Right lobe of liver (tissue), 6 donors: ENCODE data around the gene TNIP2. TPM values are rescaled to one million over a fixed set of nuclear protein-coding genes. Genes with fewer than 3 reads are reported as not detected.

Experiments
- ATAC-seq, 4 donors: fragments of 200-7000 bp; cut with Tn5 transposase; one replicate each; pipeline ENCODE4 v1.9.1; 2020; ENCODE audit warnings: mild to moderate bottlenecking in 4 of 4, moderate library complexity in 4 of 4
- DNase-seq, 3 donors: peaks; one replicate each; pipeline ENCODE4 v3.0.0-alpha.2; 2020
- H3K27ac ChIP-seq, 3 donors: fragments of 200-600 bp; one replicate each; pipeline ENCODE4 v1.8.0; 2022
- H3K27me3 ChIP-seq, 2 donors: fragments of 200-600 bp; one replicate each; pipeline ENCODE4 v1.8.0; 2022
- H3K36me3 ChIP-seq, 4 donors: fragments of 200-600 bp; sonication (generic) in 1 of 4; one replicate each; pipeline versions ENCODE4 v1.5.1 to v1.8.0; 2017 to 2022; ENCODE audit warnings: control low read depth in 1 of 4
- H3K4me1 ChIP-seq, 4 donors: fragments of 200-600 bp; sonication (generic) in 1 of 4; one replicate each; pipeline versions ENCODE4 v1.5.1 to v1.8.0; 2017 to 2022; ENCODE audit warnings: control low read depth in 1 of 4
- H3K4me3 ChIP-seq, 3 donors: fragments of 200-600 bp; one replicate each; pipeline ENCODE4 v1.8.0; 2022
- H3K9me3 ChIP-seq, 4 donors: fragments of 200-600 bp; sonication (generic) in 1 of 4; one replicate each; pipeline versions ENCODE4 v1.5.1 to v1.8.0; 2017 to 2022; ENCODE audit warnings: control low read depth in 1 of 4
- CTCF ChIP-seq, 4 donors: fragments of 200-600 bp in 3 of 4; fragments of 450-650 bp in 1 of 4; IDR thresholded peaks; one replicate each; pipeline versions ENCODE4 v1.5.1 to v1.8.0; 2016 to 2022; ENCODE audit warnings: antibody characterized with exemption in 4 of 4, mild to moderate bottlenecking in 2 of 4
- POLR2A ChIP-seq: fragments of 450-650 bp; IDR thresholded peaks from one replicate; pipeline ENCODE4 v1.6.1; 2017; ENCODE audit warnings: antibody characterized with exemption, mild to moderate bottlenecking
- WGBS: methylation state at CpG from one replicate; pipeline ENCODE4 v1.1.6; 2018; ENCODE audit warnings: low coverage, low lambda C conversion rate; ENCODE audit not compliant: insufficient coverage; ENCODE audit errors: missing lambda C conversion rate; 5-methylcytosine and 5-hydroxymethylcytosine counted together
- intact Hi-C, 2 donors: fragments of 100-400 bp; cut with DNase I; formaldehyde crosslinking; loops; one replicate each; pipeline versions ENCODE4 v1.11.2 to v1.14.1; 2022
- total RNA-seq, 6 experiments: library from RNA; depleted of rRNA in 2 of 6; stranded (reverse); fragments of >200 nt in 2 of 6; fragmentation: NEBNext Ultra II Directional in 3 of 6; extraction: Animal tissue kit (Norgen Biotek cat#: 25700) in 3 of 6; gene quantifications; one replicate each; pipeline versions ENCODE4 v1.1.0 to v1.2.4, GENCODE V29; 2016 to 2023
- donor health status: DM: no; HTN: yes; CAD: no.
- donor health status: DM: no; HTN: no; CAD: no.
- donor health status: DM: no; HTN: no; CAD: no.
- donor health status: DM: no; HTN: yes; CAD: no.
- donor health status: DM: no; HTN: yes; CAD: no.

TNIP2 gene
- total RNA-seq, 6 experiments from 2014 or later: 9.7 to 40.6 (median 18.8) TPM

- intact Hi-C loops: no loop called here
- no peak for ATAC-seq
- TF ChIP-seq POLR2A (no peak), CTCF (IDR thresholded peaks at IDR 0.05) (no peak)
- Histone ChIP-seq H3K4me1 (no peaks in the 10 kb centered on the region), H3K4me3 (no peak overlapping the region), H3K27me3 (no peaks in the 10 kb centered on the region), H3K36me3 (peaks cover 0 to 12% (median 5%) of the 10 kb centered on the region in 4 donors), H3K9me3 (no peaks in the 10 kb centered on the region), H3K27ac (no peak overlapping the region)
- WGBS: 100% methylated on average over 3 of the region's 3 CpGs
- DNase-seq: no peak
Observed at GRCh38 chr4:2723751-2724150, 32.4 kb downstream of the TNIP2 start.

- Histone ChIP-seq H3K4me1 (no peaks in the 10 kb centered on the region), H3K4me3 (no peak overlapping the region), H3K36me3 (peaks cover 0 to 15% (median 7%) of the 10 kb centered on the region in 4 donors), H3K27ac (no peak overlapping the region), H3K9me3 (no peaks in the 10 kb centered on the region), H3K27me3 (no peaks in the 10 kb centered on the region)
- no peak for DNase-seq
- TF ChIP-seq CTCF (IDR thresholded peaks at IDR 0.05) (no peak), POLR2A (no peak)
- WGBS: 100% methylated on average over 1 of the region's 9 CpGs
- ATAC-seq: peak in 1 of 4 donors; percentile 21
- intact Hi-C loops: no loop called here
Observed at GRCh38 chr4:2722033-2722432, 34.1 kb downstream of the TNIP2 start.

- TF ChIP-seq POLR2A (no peak), CTCF (IDR thresholded peaks at IDR 0.05) (no peak)
- Histone ChIP-seq H3K4me1 (no peaks in the 10 kb centered on the region), H3K27me3 (no peaks in the 10 kb centered on the region), H3K36me3 (peaks cover 0 to 19% (median 7%) of the 10 kb centered on the region in 4 donors), H3K4me3 (no peak overlapping the region), H3K27ac (no peak overlapping the region), H3K9me3 (no peaks in the 10 kb centered on the region)
- intact Hi-C loops: no loop called here
- DNase-seq (no peak), ATAC-seq (no peak)
- WGBS: 93% methylated on average over 3 of the region's 11 CpGs
Observed at GRCh38 chr4:2721586-2721985, 34.5 kb downstream of the TNIP2 start.

- no peak overlapping the region for H3K27ac ChIP-seq
- 94% methylated on average over 3 of the region's 8 CpGs for WGBS
Observed at GRCh38 chr4:2716236-2716635, 39.9 kb downstream of the TNIP2 start.

More at GRCh38 chr4:2716236-2716635, 39.9 kb downstream of the TNIP2 start:
- Histone ChIP-seq H3K27me3 (no peaks in the 10 kb centered on the region), H3K4me1 (peaks cover 0 to 29% (median 12%) of the 10 kb centered on the region in 4 donors), H3K36me3 (peaks cover 0 to 26% (median 6%) of the 10 kb centered on the region in 4 donors), H3K9me3 (no peaks in the 10 kb centered on the region), H3K4me3 (no peak overlapping the region)
- no peak for ATAC-seq
- intact Hi-C loops: no loop called here
- DNase-seq: no peak
- TF ChIP-seq POLR2A (no peak), CTCF (IDR thresholded peaks at IDR 0.05) (no peak)
